IPS-20b (cell line): ENCODE data around the gene DUSP11.

Experiments
- H3K27ac ChIP-seq: one replicate; pipeline ENCODE4 v1.5.1; 2013; ENCODE audit warnings: low read length
- H3K27me3 ChIP-seq: 2 replicates; pipeline ENCODE4 v1.6.1; 2013; ENCODE audit warnings: mild to moderate bottlenecking, low read length, inconsistent platforms; ENCODE audit not compliant: insufficient read depth
- H3K36me3 ChIP-seq: 2 replicates; pipeline ENCODE4 v1.6.1; 2013; ENCODE audit warnings: low read depth, mild to moderate bottlenecking, inconsistent platforms, low read length, moderate library complexity; ENCODE audit not compliant: insufficient read depth
- H3K4me1 ChIP-seq: 2 replicates; pipeline ENCODE4 v1.6.1; 2013; ENCODE audit warnings: mild to moderate bottlenecking, control low read depth, inconsistent platforms, low read length, moderate library complexity; ENCODE audit not compliant: insufficient read depth
- H3K4me3 ChIP-seq: 2 replicates; pipeline ENCODE4 v1.5.1; 2013; ENCODE audit warnings: mild to moderate bottlenecking, low read length, inconsistent platforms
- H3K9ac ChIP-seq: 2 replicates; pipeline ENCODE4 v1.6.1; 2013; ENCODE audit warnings: low read depth, mild to moderate bottlenecking, inconsistent platforms, low read length, moderate library complexity
- H3K9me3 ChIP-seq: 2 replicates; pipeline ENCODE4 v1.6.1; 2013; ENCODE audit warnings: mild to moderate bottlenecking, low read depth, low read length, inconsistent platforms; ENCODE audit not compliant: insufficient read depth

The DUSP11 gene

DNA sequence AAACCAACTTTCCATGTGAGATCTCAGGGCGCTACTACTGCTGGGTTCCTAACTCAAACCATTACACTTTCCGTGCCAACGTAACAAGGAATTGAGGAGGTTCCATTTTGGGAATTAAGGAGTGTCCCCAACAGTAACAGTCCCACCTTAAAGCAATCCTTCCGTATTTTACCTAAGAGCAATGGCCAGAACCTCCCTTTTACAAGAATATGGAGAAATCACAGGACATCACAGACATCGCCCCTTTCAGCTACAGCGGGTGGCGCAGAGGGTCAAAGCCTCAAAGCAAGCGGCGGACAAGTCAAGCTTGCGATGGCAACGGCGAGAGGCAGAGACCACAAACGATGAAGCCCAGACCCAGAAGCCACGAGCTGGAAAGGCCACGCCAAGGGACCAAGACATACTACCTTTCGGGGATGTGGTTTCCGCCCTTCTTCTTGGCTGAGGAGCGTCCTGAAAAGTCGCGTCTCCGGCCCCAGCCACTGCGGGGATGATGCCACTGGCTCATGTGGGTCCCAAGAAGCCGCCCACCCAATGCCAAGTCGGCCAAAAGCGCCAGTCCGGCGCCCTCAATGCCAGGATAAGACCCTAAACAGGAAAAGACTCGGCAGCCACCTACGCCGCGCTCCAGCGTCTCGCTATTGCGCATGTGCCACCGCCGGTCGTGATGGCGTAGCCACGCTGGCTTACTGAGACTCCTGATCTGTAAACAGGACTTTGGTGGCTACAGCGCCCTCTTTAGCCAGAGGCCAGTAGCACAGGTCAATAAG is at the start of gene DUSP11:
Gene DUSP11 (minus strand): TSS at position 637 of the 770 bp plus-strand sequence. CDS start 129 bp downstream, at position 508.
- Histone ChIP-seq H3K9ac (peak within 1 kb of the TSS; percentile 90), H3K36me3 (peaks cover 22% of the 10 kb centered on the region), H3K27ac (no peak within 1 kb of the TSS), H3K9me3 (no peaks in the 10 kb centered on the region), H3K4me3 (peak within 1 kb of the TSS; percentile 87), H3K27me3 (no peaks in the 10 kb centered on the region), H3K4me1 (peaks cover 5% of the 10 kb centered on the region; the same call in 1 of the 2 replicates)

DNA sequence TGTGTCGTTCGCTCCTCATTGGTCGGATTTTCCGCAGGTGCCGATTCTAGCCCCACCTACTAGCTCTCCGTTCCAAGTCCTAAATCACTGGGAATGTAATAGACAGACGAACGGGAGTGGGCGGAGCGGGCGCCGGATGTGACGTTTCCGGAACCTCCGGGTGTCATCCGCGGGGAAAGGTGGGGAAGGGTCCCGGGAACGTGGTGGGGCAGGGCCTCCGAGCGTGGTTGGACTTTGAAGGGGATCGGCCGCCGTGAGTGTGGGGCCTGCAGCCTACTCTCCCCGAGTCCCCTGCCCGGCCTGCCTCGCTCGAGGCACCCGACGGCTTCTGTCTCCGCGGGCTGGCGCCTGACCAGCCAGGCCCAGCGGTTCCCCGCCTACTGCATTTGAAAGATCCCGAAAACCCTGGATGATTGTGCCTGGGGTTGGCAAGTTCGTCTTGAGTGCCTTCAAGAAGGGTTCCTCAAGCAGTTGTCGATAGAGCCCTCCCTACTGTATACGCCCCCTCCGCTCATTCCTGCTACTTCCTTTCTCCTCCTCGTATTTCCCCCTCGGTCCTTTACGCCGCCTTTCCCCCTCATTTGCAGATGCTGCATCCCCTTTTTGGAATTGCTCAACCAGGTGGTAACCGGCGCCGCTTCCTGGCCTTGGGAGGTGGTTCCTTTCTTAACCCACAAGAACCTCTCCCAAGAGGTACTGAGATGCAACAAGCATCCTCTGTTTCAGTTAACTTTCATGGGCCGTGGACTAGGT is 49.1 kb upstream of the DUSP11 start, which contains the start of gene STAMBP:
Gene STAMBP (plus strand): TSS at position 144 of the 753 bp plus-strand sequence. CDS start 1,896 bp downstream, outside the sequence.
- H3K36me3 ChIP-seq = peaks cover 28% of the 10 kb centered on the region
- peaks cover 30% of the 10 kb centered on the region; the same call in 1 of the 2 replicates for H3K27me3 ChIP-seq
- H3K4me1 ChIP-seq = peaks cover 6% of the 10 kb centered on the region; the same call in 1 of the 2 replicates
- peak within 1 kb of the TSS; percentile 65 for H3K27ac ChIP-seq
- peak within 1 kb of the TSS; percentile 92 for H3K4me3 ChIP-seq
- peak within 1 kb of the TSS; percentile 93 for H3K9ac ChIP-seq
- no peaks in the 10 kb centered on the region for H3K9me3 ChIP-seq

DNA sequence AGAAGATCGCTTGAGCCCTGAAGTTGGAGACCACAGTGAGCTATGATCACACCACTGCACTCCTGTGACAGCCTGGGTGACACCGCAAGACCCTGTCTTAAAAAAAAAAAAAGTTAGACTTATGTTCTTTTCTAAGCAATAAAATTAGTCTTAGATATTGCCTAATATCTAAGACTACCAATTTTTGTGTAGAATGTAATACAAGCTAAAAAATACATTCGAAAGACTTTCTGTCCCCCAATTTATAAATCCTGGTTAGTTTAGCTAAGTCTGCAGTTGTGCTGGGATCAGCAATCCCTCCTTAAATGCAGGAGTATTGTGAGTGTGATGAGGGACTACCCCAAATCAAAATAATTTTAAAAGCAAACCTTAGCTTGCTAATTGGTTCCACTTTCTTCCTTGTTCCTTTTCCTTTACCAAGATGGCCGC is 48.5 kb upstream of the DUSP11 start:
- Histone ChIP-seq H3K9ac (no peak overlapping the region), H3K4me1 (peaks cover 6% of the 10 kb centered on the region; the same call in 1 of the 2 replicates), H3K27me3 (peaks cover 30% of the 10 kb centered on the region; the same call in 1 of the 2 replicates), H3K27ac (no peak overlapping the region), H3K9me3 (no peaks in the 10 kb centered on the region), H3K4me3 (peak overlapping the region; percentile 92), H3K36me3 (peaks cover 24% of the 10 kb centered on the region)

DNA sequence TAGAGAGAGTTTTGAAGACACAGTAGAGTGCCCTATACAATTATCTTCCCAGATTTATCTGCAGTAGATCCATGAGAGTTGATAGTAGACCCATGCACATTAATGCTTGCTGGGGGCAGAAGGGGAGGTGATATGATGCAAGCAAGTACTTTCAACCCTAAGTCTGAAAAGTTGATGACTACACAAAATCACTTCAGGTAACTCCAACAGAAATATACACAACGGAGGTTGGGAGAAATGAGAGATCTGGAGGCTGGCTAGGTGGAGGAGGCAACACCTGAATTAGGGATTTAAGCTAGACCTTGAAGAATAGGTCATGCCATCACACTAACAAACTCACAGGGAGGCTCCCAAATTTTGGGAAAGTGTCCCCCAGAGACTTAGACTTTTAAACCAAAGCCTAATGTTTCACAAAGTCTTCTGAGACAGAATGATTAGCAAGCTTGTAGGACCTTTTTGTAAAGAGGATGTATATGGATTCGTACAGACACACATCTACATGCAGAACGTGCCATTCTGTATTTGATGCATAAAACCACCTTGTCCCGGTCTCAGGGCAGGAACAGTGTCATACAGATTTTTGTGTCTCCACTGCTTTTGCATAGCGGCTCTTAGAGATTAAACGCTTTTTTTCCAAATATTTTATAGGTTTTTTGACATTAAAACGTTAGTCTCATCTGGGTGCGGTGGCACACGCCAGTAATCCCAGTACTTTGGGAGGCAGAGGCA is 47.9 kb upstream of the DUSP11 start:
- peaks cover 18% of the 10 kb centered on the region for H3K36me3 ChIP-seq
- no peaks in the 10 kb centered on the region for H3K9me3 ChIP-seq
- H3K4me1 ChIP-seq = peaks cover 6% of the 10 kb centered on the region; the same call in 1 of the 2 replicates
- peaks cover 30% of the 10 kb centered on the region; the same call in 1 of the 2 replicates for H3K27me3 ChIP-seq
- no peak overlapping the region for H3K27ac ChIP-seq
- H3K4me3 ChIP-seq = peak overlapping the region; percentile 92
- H3K9ac ChIP-seq = no peak overlapping the region

DNA sequence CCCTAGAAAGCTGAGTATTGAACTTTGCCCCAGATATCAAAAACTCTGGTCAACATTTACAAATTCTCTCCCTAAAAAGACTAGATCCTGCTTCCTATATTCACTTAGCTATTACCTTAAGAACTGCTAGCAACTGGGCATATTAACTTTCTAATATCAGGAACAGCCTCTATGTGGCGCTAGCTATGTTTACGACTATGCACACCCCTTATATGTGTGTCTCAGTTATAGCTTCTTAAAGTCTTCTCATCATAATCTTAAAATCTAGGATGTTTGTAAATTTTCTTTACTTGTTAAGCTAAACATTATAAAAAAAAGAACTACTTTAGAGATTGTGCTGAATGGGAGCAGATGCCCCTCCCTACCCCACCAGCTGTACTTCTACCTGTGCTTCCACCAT is 47.1 kb upstream of the DUSP11 start:
- Histone ChIP-seq H3K4me3 (no peak overlapping the region), H3K4me1 (peaks cover 6% of the 10 kb centered on the region; the same call in 1 of the 2 replicates), H3K9me3 (no peaks in the 10 kb centered on the region), H3K9ac (no peak overlapping the region), H3K36me3 (peaks cover 12% of the 10 kb centered on the region), H3K27me3 (peaks cover 35% of the 10 kb centered on the region; the same call in 1 of the 2 replicates), H3K27ac (no peak overlapping the region)

DNA sequence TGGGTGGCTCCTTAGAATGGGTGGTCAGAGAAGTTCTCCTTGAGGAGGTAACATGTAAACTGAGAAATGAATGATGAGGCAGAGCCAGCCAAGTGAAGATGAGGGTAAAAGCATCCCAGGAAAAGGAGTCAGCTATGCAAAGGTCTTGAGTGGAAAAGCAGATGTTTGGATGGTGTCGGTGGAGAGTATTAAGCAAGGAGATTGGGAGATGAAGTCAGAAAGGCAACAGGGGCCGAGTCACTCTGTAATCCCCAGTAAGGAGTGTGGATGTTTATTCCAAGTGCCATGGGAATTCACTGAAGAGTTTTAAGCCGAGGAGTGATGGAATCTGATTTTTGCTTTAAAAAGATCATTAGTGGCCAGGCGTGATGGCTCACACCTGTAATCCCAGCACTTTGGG is 45.5 kb upstream of the DUSP11 start:
- no peak overlapping the region for H3K27ac ChIP-seq
- no peak overlapping the region for H3K4me3 ChIP-seq
- peaks cover 6% of the 10 kb centered on the region; the same call in 1 of the 2 replicates for H3K4me1 ChIP-seq
- H3K27me3 ChIP-seq = peaks cover 50% of the 10 kb centered on the region; the same call in 1 of the 2 replicates
- H3K36me3 ChIP-seq = no peaks in the 10 kb centered on the region
- no peaks in the 10 kb centered on the region for H3K9me3 ChIP-seq
- H3K9ac ChIP-seq = no peak overlapping the region

DNA sequence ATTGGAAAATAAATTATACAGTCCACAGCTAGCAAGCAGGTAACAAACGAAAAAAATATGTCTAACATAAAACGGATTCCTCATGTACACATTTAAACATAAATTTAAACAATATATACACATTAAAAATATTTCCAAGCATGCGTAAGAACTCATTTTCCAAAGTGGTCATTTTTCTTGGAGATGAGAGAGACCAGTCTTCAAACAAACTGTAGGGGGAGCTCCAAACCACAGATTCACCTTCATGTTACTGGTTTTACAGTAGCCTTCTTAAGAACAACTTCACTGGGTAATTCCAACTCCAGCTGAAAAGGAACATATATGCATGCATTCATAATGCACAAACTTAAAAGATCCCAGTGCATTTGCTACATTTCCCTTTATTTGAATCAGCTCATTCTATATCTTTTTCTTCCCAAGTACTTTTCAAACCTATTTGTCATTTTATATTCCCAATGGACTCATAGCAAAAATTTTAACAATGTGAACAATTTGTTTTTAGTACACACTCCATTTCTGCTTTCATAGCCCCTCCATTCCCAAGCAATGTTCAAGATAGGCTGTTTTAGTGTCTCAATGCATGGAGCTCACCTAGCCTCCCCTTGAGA is 44.1 kb upstream of the DUSP11 start:
- Histone ChIP-seq H3K27ac (no peak overlapping the region), H3K9me3 (no peaks in the 10 kb centered on the region), H3K4me1 (no peaks in the 10 kb centered on the region), H3K9ac (no peak overlapping the region), H3K27me3 (peaks cover 53% of the 10 kb centered on the region; the same call in 1 of the 2 replicates), H3K4me3 (no peak overlapping the region), H3K36me3 (no peaks in the 10 kb centered on the region)

DNA sequence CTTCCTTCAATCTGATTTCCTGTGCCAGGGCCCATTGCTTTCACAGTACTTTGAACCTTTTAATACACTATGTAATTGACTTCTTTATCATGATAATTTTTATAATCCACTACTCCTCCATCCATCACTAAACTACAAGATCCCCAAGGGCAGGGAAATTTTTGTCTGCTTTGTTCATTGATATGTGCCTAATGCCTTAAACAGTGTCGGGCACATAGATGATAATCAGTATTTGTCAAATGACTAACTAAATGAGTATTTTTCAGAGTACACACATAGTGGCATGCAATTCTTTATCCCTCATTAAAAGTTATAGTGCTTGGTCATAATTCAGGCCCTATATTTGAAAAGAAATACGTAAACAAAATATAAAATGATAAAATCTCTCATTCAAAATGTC is 43.5 kb upstream of the DUSP11 start:
- Histone ChIP-seq H3K4me1 (no peaks in the 10 kb centered on the region), H3K9ac (no peak overlapping the region), H3K9me3 (no peaks in the 10 kb centered on the region), H3K27ac (no peak overlapping the region), H3K4me3 (no peak overlapping the region), H3K36me3 (no peaks in the 10 kb centered on the region), H3K27me3 (peaks cover 53% of the 10 kb centered on the region; the same call in 1 of the 2 replicates)

DNA sequence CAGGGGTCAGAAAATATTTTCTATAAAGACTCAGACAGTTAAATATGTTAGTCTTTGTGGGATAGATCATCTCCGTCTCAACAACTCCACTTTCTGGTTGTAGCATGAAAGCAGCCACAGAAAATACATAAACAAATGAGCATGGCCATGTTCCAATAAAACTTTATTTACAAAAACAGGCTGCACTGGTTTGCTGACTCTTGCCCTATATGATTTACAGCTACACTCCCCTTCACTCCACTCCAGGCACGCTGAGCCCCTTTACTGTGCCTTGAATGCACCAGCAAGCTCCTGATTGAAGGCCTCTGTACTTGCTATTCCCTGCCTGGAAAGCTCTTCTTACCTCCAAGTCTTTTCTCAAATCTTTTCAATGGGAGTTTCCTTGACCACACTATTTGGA is 43.1 kb upstream of the DUSP11 start:
- Histone ChIP-seq H3K9me3 (no peaks in the 10 kb centered on the region), H3K27ac (no peak overlapping the region), H3K27me3 (peaks cover 53% of the 10 kb centered on the region; the same call in 1 of the 2 replicates), H3K4me3 (no peak overlapping the region), H3K9ac (no peak overlapping the region), H3K36me3 (no peaks in the 10 kb centered on the region), H3K4me1 (no peaks in the 10 kb centered on the region)

DNA sequence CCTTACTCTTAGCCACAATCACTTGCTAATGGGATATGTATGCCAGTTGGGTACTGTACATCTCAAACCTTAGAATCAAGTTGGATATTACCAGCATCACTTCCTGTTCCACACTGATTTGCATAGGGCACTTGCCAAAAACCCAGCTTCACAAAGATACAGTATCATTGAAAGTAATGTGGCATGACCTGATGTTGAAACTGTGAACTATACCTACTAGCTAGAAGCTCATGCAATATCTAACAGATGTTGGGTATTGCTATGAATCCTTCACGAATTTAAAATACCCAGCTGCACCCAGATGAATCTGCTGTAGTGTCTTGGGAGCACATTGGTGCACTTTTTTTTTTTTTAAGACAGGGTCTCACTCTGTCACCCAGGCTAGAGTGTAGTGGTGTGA is 42.4 kb upstream of the DUSP11 start:
- Histone ChIP-seq H3K4me1 (no peaks in the 10 kb centered on the region), H3K9me3 (no peaks in the 10 kb centered on the region), H3K27me3 (peaks cover 49% of the 10 kb centered on the region; the same call in 1 of the 2 replicates), H3K9ac (no peak overlapping the region), H3K27ac (no peak overlapping the region), H3K4me3 (no peak overlapping the region), H3K36me3 (no peaks in the 10 kb centered on the region)

DNA sequence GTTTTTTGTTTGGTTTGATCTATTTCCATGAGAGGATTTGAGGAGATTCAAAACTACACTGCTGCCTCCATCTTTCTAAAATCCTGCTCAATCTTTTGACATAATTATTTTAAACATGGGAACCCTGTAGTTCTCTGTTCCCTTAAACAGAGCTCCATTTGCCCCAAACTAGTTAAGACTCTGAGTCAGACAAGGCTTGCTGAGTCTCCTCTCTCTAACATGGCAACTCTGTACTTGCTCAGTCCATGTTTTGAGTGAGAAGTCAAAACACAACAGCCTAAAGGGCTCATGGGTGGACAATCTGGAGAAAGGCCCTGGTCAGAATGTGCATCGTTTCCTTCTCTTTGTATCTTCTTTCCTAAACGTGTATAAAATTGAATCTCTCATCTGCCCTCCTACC is 41.8 kb upstream of the DUSP11 start:
- no peak overlapping the region for H3K4me3 ChIP-seq

More for the DNA sequence above, 41.8 kb upstream of the DUSP11 start:
- Histone ChIP-seq H3K9me3 (no peaks in the 10 kb centered on the region), H3K4me1 (no peaks in the 10 kb centered on the region), H3K27ac (no peak overlapping the region), H3K36me3 (no peaks in the 10 kb centered on the region), H3K27me3 (peaks cover 43% of the 10 kb centered on the region; the same call in 1 of the 2 replicates), H3K9ac (no peak overlapping the region)
